Testis (tissue), 2 donors: Measurements from ENCODE around the gene CCDC74A.
"Not testable (repeated sequence)": the region's sequence is repeated elsewhere in the genome, so short reads cannot be mapped to it uniquely, and the experiment has no call there.

Source experiments
- POLR2A ChIP-seq: fragments of 450-650 bp; IDR thresholded peaks from one replicate; pipeline ENCODE4 v1.6.1; 2017; ENCODE audit warnings: antibody characterized with exemption, mild to moderate bottlenecking, moderate library complexity
- TF ChIP-seq, protein P1 (sequence below), 3 experiments: fragments of 450-650 bp in 2 of 3; fragments of 200-600 bp in 1 of 3; sonication (generic) in 1 of 3; IDR thresholded peaks; one replicate each; pipeline ENCODE4 v1.5.1; 2016 to 2019; ENCODE audit warnings: antibody characterized with exemption in 3 of 3, mild to moderate bottlenecking in 2 of 3, moderate library complexity in 1 of 3

DNA sequence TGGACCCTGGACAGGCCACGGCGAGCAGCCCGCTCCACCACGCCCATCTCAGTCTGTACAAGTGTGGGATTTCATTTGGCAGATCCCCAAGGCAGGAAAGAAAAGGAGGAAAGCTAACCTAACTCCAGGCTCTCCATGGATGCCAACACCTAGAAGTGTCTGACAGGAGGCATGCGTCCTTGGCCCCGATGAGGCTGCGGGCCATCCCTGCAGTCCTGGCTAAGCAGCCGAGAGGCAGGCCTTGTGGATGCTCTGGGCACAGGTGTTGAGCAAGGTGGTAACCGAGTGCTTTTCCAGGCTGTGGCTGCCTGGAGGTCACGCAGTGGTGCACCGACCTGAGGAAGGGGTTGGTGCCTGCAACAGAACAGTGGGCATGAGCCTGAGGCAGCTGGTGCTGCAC lies 7.3 kb downstream of the CCDC74A start:
- not testable (repeated sequence) for TF ChIP-seq POLR2A
- TF ChIP-seq, protein P1, sequence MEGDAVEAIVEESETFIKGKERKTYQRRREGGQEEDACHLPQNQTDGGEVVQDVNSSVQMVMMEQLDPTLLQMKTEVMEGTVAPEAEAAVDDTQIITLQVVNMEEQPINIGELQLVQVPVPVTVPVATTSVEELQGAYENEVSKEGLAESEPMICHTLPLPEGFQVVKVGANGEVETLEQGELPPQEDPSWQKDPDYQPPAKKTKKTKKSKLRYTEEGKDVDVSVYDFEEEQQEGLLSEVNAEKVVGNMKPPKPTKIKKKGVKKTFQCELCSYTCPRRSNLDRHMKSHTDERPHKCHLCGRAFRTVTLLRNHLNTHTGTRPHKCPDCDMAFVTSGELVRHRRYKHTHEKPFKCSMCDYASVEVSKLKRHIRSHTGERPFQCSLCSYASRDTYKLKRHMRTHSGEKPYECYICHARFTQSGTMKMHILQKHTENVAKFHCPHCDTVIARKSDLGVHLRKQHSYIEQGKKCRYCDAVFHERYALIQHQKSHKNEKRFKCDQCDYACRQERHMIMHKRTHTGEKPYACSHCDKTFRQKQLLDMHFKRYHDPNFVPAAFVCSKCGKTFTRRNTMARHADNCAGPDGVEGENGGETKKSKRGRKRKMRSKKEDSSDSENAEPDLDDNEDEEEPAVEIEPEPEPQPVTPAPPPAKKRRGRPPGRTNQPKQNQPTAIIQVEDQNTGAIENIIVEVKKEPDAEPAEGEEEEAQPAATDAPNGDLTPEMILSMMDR (IDR thresholded peaks at IDR 0.05), result not testable (repeated sequence)
